Esophagus squamous epithelium (tissue), 4 donors: ENCODE data around the gene HUNK.

Experiments
- CTCF ChIP-seq, 6 experiments: fragments of 450-650 bp in 4 of 6; fragments of 200-600 bp in 2 of 6; sonication (generic) in 2 of 6; IDR thresholded peaks; one replicate each; pipeline ENCODE4 v1.5.1; 2016 to 2019; ENCODE audit warnings: antibody characterized with exemption in 6 of 6, mild to moderate bottlenecking in 4 of 6, moderate library complexity in 4 of 6
- POLR2A ChIP-seq, 4 donors: fragments of 450-650 bp; IDR thresholded peaks; one replicate each; pipeline ENCODE4 v1.6.1; 2017; ENCODE audit warnings: antibody characterized with exemption in 4 of 4, mild to moderate bottlenecking in 4 of 4, moderate library complexity in 3 of 4

GRCh38 chr21:31959881-31960280, 87.1 kb downstream of the HUNK start:
- TF ChIP-seq CTCF (IDR thresholded peaks at IDR 0.05) (no peak), POLR2A (IDR thresholded peaks at IDR 0.05) (no peak)
